GM18499 (cell line): Measurements from ENCODE around the gene TBPL2.
"Not testable (repeated sequence)": the region's sequence is repeated elsewhere in the genome, so short reads cannot be mapped to it uniquely, and the experiment has no call there.

Experiments
- ATAC-seq: cut with Tn5 transposase; IDR thresholded peaks from one replicate; pipeline ENCODE4 v1.9.1; 2021; ENCODE audit warnings: moderate number of reproducible peaks; ENCODE audit not compliant: insufficient read depth, unreplicated experiment

The TBPL2 gene

DNA sequence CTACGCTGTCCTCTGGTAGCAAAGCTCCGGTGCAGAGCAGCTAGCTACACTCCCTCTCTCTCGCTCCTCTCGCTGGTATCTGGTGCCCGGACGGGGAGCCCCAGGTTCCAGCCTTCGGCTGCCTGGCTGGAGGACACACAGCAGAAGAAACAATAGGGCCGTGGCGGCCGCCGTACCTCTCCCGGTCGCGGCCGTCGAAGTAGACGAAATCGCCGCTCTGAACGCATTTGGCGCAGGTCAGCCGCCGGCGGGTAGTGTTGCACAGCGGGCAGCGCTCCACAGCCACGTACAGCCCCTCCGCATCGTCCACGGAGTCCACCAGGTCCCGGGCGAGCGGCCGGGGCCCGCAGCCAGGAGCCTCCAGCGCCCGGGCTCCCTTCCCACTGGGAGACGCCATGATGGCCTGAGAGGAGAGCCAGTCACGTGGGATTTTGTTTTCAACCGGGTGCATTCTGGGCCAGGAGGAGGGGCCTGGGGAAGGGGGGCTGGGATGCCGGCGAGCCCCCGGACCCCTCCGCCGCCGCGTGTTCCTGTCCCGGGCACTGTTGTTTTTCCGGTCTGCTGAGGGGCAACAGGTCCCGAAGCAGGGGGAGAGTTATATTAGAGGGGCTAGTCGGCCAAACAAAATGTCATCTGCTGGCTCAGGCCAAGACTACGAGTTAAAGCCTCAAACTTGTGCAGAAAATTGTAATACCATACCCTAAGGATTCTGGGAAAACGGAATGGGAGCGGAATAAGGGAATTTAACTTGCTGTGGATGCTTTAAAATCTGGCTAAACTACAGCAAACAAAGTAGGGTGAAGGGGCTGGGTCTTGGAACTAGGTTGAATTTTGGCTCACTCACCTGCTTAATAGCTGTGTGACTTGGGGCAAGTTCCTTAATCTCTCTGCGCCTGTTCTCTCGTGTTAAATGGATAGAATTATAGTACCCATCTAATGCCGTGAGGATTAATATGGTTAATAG lies 28.7 kb downstream of the TBPL2 start, which contains the start of gene ATG14:
Gene ATG14, minus strand, starts transcription at position 405 of the 964 bp plus-strand sequence. Its CDS starts 8 bp downstream, at position 397.
- ATAC-seq = peak; percentile 80

GRCh38 chr14:55410876-55411275 lies 29.5 kb downstream of the TBPL2 start:
- no peak for ATAC-seq

- ATAC-seq = no peak
Measured at GRCh38 chr14:55404173-55404854, 36.1 kb downstream of the TBPL2 start.

GRCh38 chr14:55401751-55402150 lies 38.7 kb downstream of the TBPL2 start:
- no peak for ATAC-seq

DNA sequence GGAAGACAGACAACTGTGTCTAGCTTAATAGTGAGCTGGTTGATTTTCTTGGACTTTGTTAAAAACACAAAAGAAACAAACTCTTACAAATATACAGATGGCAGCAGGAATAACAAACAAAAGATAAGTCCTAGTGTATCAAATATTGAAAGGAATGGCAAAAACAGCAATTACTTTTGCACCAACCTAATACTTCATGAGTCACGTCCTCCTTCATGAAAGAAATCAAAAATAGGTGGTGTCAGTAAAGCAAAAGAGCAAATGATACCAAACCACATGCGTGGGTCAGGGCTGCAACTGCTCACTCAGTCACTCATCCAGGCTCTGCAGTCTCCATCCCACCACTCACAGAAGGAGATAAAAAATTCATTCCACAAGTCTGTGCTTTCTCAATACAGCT lies 40.6 kb downstream of the TBPL2 start:
- no peak for ATAC-seq

- ATAC-seq = no peak
Measured at GRCh38 chr14:55399183-55399582, 41.2 kb downstream of the TBPL2 start.

DNA sequence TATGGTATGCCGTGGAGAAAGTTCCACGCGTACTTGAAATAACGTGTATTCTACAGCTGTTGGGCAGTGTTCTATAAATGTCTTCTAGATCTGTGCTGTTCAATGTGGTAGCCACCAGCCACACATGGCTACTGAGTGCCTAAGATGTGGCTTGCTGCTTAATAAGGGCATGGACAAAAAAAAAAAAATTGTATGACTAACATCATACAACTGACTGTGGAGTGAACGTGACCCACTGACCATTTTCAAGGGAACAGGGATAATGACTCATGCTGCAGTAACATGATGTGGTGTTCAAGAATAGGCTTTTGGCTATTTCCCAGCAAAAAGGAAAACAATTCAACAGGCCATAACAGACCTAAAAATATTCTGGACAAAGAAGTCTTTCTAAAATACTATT lies 41.7 kb downstream of the TBPL2 start:
- ATAC-seq = no peak

- no peak for ATAC-seq
Measured at GRCh38 chr14:55389330-55389729, 51.1 kb downstream of the TBPL2 start.

- no peak for ATAC-seq
Measured at GRCh38 chr14:55388160-55388559, 52.3 kb downstream of the TBPL2 start.

DNA sequence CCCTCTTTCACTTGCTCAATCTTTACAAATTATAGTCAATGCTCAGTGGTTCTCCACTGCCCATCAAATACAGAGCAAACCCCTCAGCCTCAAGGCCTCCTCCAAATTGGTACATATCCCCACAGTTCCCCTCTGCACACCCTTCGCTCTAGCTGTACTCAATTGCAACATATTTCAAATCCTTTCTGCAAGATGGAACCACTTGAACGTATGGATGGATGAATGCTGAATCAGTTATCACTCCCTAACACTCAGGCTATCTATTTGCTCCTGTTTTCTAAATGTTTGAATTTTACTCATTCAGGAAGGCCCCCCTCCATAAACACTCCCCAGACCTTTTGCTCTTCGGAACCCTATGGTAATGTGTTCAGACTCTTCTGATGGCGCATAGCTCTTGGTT lies 53.3 kb downstream of the TBPL2 start:
- ATAC-seq = no peak

- ATAC-seq = no peak
Measured at GRCh38 chr14:55386037-55386808, 54.2 kb downstream of the TBPL2 start.

DNA sequence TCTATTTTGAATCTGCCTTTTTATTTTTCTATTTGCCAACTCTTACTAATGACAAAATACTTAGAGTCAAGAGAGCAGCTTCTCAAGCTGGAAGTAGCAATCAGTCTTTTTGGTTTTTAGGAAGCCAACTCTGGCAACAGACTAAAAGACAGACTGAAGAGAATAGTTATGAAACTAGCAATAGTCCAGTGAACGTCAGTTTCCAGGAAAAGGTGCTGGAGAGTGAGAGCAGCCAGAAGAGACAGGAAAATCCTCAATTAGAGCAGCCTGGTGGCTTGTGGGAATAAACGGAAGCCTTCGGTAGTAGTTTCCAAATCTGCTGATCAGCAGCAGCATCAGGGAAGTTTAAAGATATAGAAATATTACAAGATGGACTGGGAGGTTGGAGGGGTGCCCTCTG lies 55.9 kb downstream of the TBPL2 start:
- ATAC-seq = no peak

- no peak for ATAC-seq
Measured at GRCh38 chr14:55383541-55384140, 56.8 kb downstream of the TBPL2 start.

- not testable (repeated sequence) for ATAC-seq
Measured at GRCh38 chr14:55383056-55383466, 57.4 kb downstream of the TBPL2 start.

- no peak for ATAC-seq
Measured at GRCh38 chr14:55382483-55382882, 57.9 kb downstream of the TBPL2 start.

DNA sequence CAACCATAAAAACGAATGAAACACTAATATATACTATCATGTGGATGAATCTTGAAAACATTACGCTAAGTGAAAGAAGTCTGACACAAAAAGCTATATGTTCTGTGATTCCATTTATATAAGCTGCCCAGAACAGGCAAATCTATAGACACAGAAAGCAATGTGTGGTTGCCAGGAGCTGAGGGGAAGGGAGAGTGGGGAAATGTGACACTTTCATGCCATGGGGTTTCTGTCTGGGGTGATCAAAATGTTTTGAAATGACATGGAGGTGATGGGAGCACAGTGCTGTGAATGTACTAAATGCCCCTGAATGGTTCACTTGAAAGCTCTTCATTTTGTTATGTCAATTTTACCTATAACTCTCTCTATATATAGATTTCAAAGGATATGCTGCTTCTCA lies 58.9 kb downstream of the TBPL2 start:
- ATAC-seq = no peak

DNA sequence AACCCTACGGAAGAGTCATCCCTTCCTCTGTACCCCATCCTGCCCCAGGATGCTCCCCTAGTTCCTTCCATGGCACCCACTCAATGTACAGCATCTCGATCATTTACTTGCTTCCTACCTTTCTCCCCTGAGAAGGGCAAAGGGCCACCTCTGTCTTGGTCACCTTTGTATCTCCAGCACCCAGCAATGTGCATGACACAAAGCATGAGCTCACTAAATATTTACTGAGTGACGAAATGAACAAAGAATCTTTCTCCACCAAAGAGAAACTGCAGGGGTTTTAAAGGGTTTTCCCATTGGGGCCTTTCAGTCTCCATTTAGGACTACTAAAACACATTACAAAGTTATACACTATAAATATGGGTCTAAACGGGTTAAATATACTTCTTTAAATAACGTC lies 59.4 kb downstream of the TBPL2 start:
- no peak for ATAC-seq

- ATAC-seq = no peak
Measured at GRCh38 chr14:55377236-55377635, 63.2 kb downstream of the TBPL2 start.

GRCh38 chr14:55374771-55375170 lies 65.6 kb downstream of the TBPL2 start:
- no peak for ATAC-seq
